ENCODE data around the gene USP10. TPM values are rescaled to one million over a fixed set of nuclear protein-coding genes. Genes with fewer than 3 reads are reported as not detected.
A peak's percentile ranks its signal among the peaks of the same experiment; 100 is the strongest.

USP10 gene
- total and polyA plus RNA-seq, 2 donors (not counting 3 experiments of a cell fraction or from before 2014, with no cell fraction given) = 84.0 to 115 TPM

DNA sequence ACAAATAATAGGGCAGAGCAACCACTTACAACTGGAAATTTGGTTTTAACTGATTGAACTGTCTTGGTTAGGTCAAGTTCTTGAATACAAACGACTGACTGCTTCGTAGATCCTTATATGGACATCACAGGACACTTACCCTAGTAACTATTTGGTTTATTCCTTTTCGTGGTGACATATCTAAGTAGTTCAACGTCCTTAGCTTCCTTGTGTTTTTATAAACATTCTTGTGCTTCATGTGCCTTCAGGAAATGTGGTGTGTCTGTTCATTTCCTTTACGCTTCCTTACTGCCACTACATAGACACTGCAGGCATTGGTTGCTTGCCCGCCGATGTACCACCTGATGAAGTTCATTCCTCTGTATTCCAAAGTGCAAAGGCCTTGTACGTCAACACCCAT, 59.3 kb downstream of the USP10 start:
- FAIRE-seq (no peak), DNase-seq (ENCODE audit: low read depth, low spot score) (no peak)
- H3K36me3 ChIP-seq (ENCODE audit: control insufficient read depth in 2 of 2, extremely low read depth in 1 of 2, insufficient read depth in 2 of 2, low read length in 2 of 2) = peaks cover 10% of the 10 kb centered on the region in 2 experiments
- no peak overlapping the region for H3K9ac ChIP-seq (replicated peaks; ENCODE audit: extremely low read depth, insufficient read depth, low read length)
- peak overlapping the region; percentile 10 for H3K4me2 ChIP-seq (ENCODE audit: insufficient read depth, low read length)
- no TSS peak for BruUV-seq (replicated peaks)
- H3K79me2 ChIP-seq (ENCODE audit: control insufficient read depth, insufficient read depth, low read length) = peaks cover 71% of the 10 kb centered on the region
- ChIA-PET POLR2A (no interaction called here), CTCF (interaction anchor here (0.6 to 3.4 kb wide), 8 partner anchors 10 to 328 kb away, joined by 3 to 36 read pairs (median 5); no protein-coding TSS in a partner anchor)
- H3K4me3 ChIP-seq (replicated peaks in 1 of 3; ENCODE audit: insufficient read depth in 1 of 3, low read depth in 1 of 3, low read length in 3 of 3) = no peak overlapping the region
- intact Hi-C loops (cut with micrococcal nuclease) (loop anchor here (10.0 kb wide), 1 partner anchor 326 kb away; no protein-coding TSS in a partner anchor), dilution Hi-C loops (cut with MboI; ENCODE audit: extremely low pct_ligation_motif_present, low sequenced_read_pairs) (loop anchor here (25.0 kb wide), 1 partner anchor 203 kb away; no protein-coding TSS in a partner anchor)
- peak overlapping the region; percentile 22 for H3K27ac ChIP-seq (ENCODE audit: insufficient read depth, low read depth, low read length)
- no peaks in the 10 kb centered on the region for H3K27me3 ChIP-seq (ENCODE audit: control insufficient read depth in 2 of 2, insufficient read depth in 2 of 2, low read length in 2 of 2)
- TF ChIP-seq JUN (IDR thresholded peaks at IDR 0.05; ENCODE audit: borderline replicate concordance, insufficient read depth, insufficient read length, low read depth) (no peak), POLR2AphosphoS5 (IDR thresholded peaks at IDR 0.05; ENCODE audit: insufficient read depth, low read depth, low read length) (no peak), GATA2 (IDR thresholded peaks at IDR 0.05; ENCODE audit: insufficient read depth, insufficient read length, low read depth, low read length) (no peak), MYC (IDR thresholded peaks at IDR 0.05; ENCODE audit: low read depth, low read length) (no peak), POLR2A (IDR thresholded peaks at IDR 0.05; ENCODE audit: low read depth, low read length) (no peak), EZH2 (IDR thresholded peaks at IDR 0.05; ENCODE audit: borderline replicate concordance, low read depth, low read length, severe bottlenecking) (no peak), FOS (IDR thresholded peaks at IDR 0.05; ENCODE audit: borderline replicate concordance, insufficient read depth, low read length) (no peak)
- TF ChIP-seq, protein P1, sequence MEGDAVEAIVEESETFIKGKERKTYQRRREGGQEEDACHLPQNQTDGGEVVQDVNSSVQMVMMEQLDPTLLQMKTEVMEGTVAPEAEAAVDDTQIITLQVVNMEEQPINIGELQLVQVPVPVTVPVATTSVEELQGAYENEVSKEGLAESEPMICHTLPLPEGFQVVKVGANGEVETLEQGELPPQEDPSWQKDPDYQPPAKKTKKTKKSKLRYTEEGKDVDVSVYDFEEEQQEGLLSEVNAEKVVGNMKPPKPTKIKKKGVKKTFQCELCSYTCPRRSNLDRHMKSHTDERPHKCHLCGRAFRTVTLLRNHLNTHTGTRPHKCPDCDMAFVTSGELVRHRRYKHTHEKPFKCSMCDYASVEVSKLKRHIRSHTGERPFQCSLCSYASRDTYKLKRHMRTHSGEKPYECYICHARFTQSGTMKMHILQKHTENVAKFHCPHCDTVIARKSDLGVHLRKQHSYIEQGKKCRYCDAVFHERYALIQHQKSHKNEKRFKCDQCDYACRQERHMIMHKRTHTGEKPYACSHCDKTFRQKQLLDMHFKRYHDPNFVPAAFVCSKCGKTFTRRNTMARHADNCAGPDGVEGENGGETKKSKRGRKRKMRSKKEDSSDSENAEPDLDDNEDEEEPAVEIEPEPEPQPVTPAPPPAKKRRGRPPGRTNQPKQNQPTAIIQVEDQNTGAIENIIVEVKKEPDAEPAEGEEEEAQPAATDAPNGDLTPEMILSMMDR (IDR thresholded peaks at IDR 0.05; ENCODE audit: extremely low read depth in 1 of 2, insufficient read depth in 1 of 2, low read depth in 1 of 2, low read length in 2 of 2) = no peak
- TF ChIP-seq, protein P2, sequence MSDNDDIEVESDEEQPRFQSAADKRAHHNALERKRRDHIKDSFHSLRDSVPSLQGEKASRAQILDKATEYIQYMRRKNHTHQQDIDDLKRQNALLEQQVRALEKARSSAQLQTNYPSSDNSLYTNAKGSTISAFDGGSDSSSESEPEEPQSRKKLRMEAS (IDR thresholded peaks at IDR 0.05; ENCODE audit: insufficient read depth, insufficient read length) = no peak
- no peak overlapping the region for H2AFZ ChIP-seq (ENCODE audit: low read depth, low read length)
- no peaks in the 10 kb centered on the region for H3K9me1 ChIP-seq (replicated peaks; ENCODE audit: control insufficient read depth, extremely low read depth, insufficient read depth, low read length)
- peaks cover 2% of the 10 kb centered on the region for H4K20me1 ChIP-seq (replicated peaks; ENCODE audit: control insufficient read depth, extremely low read depth, insufficient read depth, low read length)
- H3K4me1 ChIP-seq (ENCODE audit: control insufficient read depth, extremely low read depth, insufficient read depth, low read length) = peaks cover 16% of the 10 kb centered on the region
- H3K9me3 ChIP-seq (replicated peaks; ENCODE audit: control insufficient read depth, insufficient read depth, low read length) = no peaks in the 10 kb centered on the region

Data from endothelial cell of umbilical vein (primary cell).